Ascending aorta (tissue), 2 donors: ENCODE results near the gene SGSH. TPM values are rescaled to one million over a fixed set of nuclear protein-coding genes. Genes with fewer than 3 reads are reported as not detected.
A peak's percentile ranks its signal among the peaks of the same experiment; 100 is the strongest.

ENCODE experiments used
- DNase-seq, 2 donors: peaks; one replicate each; pipeline ENCODE4 v3.0.0-alpha.2; 2019; ENCODE audit warnings: low spot score in 2 of 2
- H3K27ac ChIP-seq, 2 donors: fragments of 200-600 bp; sonication (generic); one replicate each; pipeline ENCODE4 v1.5.1; 2016 to 2017; ENCODE audit warnings: mild to moderate bottlenecking in 1 of 2
- H3K27me3 ChIP-seq: fragments of 200-600 bp; sonication (generic); one replicate; pipeline ENCODE4 v1.5.1; 2017
- H3K36me3 ChIP-seq, 2 donors: fragments of 200-600 bp; sonication (generic); one replicate each; pipeline ENCODE4 v1.5.1; 2016
- H3K4me1 ChIP-seq, 2 donors: fragments of 200-600 bp; sonication (generic); one replicate each; pipeline ENCODE4 v1.5.1; 2016 to 2017; ENCODE audit warnings: mild to moderate bottlenecking in 1 of 2
- H3K4me3 ChIP-seq, 2 donors: fragments of 200-600 bp; sonication (generic); one replicate each; pipeline ENCODE4 v1.5.1; 2016 to 2017; ENCODE audit warnings: mild to moderate bottlenecking in 1 of 2
- H3K9me3 ChIP-seq, 2 donors: fragments of 200-600 bp; sonication (generic); one replicate each; pipeline ENCODE4 v1.5.1; 2016
- intact Hi-C: fragments of 100-400 bp; cut with DNase I; formaldehyde crosslinking; loops from one replicate; pipeline ENCODE4 v1.15.1; 2023
- total RNA-seq: library from RNA; depleted of rRNA; stranded (reverse); fragments of >200 nt; gene quantifications from one replicate; pipeline ENCODE4 v1.1.0, GENCODE V29; 2016
- TF ChIP-seq, protein P1 (sequence below), 3 experiments: fragments of 200-600 bp in 2 of 3; fragments of 450-650 bp in 1 of 3; sonication (generic) in 2 of 3; IDR thresholded peaks; one replicate each; pipeline ENCODE4 v1.5.1; 2016 to 2019; ENCODE audit warnings: antibody characterized with exemption in 3 of 3, mild to moderate bottlenecking in 1 of 3, moderate library complexity in 1 of 3

The SGSH gene
- total RNA-seq: 50.9 TPM

DNA sequence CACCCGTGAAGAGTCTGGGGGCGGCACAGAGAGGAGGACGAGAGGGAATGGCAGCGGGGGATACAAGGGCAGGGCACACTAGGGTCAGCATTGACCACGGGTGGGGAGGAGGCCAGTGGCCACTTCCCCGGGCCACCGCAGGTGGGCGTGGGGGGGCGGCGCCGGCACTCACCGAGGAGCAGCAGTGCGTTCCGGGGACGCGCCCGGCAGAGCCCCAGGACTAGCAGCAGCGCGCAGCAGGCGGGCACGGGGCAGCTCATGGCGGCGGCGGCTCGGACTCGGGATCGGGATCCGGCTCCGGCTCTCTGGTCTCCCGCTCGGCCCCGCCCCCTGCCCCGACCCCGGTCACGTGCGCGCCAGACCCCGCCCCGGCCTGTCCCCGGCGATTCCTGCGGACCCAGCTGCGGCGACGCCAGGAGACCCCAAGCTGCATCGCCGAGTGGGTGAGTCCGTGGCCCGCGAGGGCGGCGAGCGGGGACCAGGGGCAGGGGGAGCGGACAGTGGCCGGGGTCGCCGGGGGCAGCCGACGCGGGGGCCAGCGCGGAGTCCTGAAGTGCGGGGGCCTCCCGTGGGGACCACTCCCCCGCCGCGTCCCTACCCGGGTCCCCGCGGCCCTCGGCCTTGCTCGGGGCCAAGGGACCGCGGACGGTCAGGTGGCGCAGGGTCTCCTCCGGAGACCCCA lies at the start of gene SGSH, which contains the start of gene SLC26A11:
Gene SGSH (minus strand): TSS at position 280 of the 682 bp plus-strand sequence. CDS start 20 bp downstream, at position 260.
Gene SLC26A11 (plus strand): TSS at position 374 of the 682 bp plus-strand sequence. CDS start 1,134 bp downstream, outside the sequence.
- Histone ChIP-seq H3K4me1 (peaks cover 3 to 9% of the 10 kb centered on the region in 2 donors), H3K4me3 (peak within 1 kb of the TSS; percentile 96 to 97), H3K9me3 (no peaks in the 10 kb centered on the region), H3K27me3 (no peaks in the 10 kb centered on the region), H3K27ac (peak within 1 kb of the TSS; percentile 82 to 85), H3K36me3 (peaks cover 7 to 15% of the 10 kb centered on the region in 2 donors)
- peak; percentile 37 to 88 for DNase-seq
- intact Hi-C loops: loop anchor here (2.0 to 5.0 kb wide), 2 partner anchors 41 to 73 kb away; partner anchors contain the start of genes EIF4A3 and RNF213
- TF ChIP-seq, protein P1, sequence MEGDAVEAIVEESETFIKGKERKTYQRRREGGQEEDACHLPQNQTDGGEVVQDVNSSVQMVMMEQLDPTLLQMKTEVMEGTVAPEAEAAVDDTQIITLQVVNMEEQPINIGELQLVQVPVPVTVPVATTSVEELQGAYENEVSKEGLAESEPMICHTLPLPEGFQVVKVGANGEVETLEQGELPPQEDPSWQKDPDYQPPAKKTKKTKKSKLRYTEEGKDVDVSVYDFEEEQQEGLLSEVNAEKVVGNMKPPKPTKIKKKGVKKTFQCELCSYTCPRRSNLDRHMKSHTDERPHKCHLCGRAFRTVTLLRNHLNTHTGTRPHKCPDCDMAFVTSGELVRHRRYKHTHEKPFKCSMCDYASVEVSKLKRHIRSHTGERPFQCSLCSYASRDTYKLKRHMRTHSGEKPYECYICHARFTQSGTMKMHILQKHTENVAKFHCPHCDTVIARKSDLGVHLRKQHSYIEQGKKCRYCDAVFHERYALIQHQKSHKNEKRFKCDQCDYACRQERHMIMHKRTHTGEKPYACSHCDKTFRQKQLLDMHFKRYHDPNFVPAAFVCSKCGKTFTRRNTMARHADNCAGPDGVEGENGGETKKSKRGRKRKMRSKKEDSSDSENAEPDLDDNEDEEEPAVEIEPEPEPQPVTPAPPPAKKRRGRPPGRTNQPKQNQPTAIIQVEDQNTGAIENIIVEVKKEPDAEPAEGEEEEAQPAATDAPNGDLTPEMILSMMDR (IDR thresholded peaks at IDR 0.05): no peak

DNA sequence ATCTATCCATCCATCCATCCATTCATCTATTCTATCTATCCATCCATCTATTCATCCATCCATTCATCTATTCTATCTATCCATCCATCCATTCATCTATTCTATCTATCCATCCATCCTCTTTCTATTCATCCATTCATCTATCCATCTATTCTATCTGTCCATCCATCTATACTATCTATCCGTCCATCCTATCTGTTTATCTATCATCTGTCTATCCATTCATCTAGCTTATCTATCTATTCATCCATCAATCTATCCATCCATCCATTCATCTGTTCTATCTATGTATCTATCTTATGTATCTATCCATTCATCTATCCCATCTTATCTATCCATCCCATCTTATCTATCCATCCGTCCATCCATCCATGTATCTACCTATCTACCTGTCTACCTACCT lies 49.3 kb upstream of the SGSH start:
- H3K27me3 ChIP-seq: no peaks in the 10 kb centered on the region
- DNase-seq: no peak
- intact Hi-C loops: no loop called here
- no peak overlapping the region for H3K4me3 ChIP-seq
- H3K27ac ChIP-seq: no peak overlapping the region
- TF ChIP-seq, protein P1 (IDR thresholded peaks at IDR 0.05): no peak
- no peaks in the 10 kb centered on the region for H3K4me1 ChIP-seq
- H3K36me3 ChIP-seq: peaks cover 17 to 40% of the 10 kb centered on the region in 2 donors
- no peaks in the 10 kb centered on the region for H3K9me3 ChIP-seq

- TF ChIP-seq, protein P1 (IDR thresholded peaks at IDR 0.05): no peak
- H3K4me1 ChIP-seq: peaks cover 0 to 3% of the 10 kb centered on the region in 2 donors
- DNase-seq: no peak
- H3K27ac ChIP-seq: no peak overlapping the region
- no peak overlapping the region for H3K4me3 ChIP-seq
- no peaks in the 10 kb centered on the region for H3K9me3 ChIP-seq
- intact Hi-C loops: no loop called here
- no peaks in the 10 kb centered on the region for H3K27me3 ChIP-seq
- peaks cover 12 to 32% of the 10 kb centered on the region in 2 donors for H3K36me3 ChIP-seq
Measured at GRCh38 chr17:80268427-80268826, 48.3 kb upstream of the SGSH start.

DNA sequence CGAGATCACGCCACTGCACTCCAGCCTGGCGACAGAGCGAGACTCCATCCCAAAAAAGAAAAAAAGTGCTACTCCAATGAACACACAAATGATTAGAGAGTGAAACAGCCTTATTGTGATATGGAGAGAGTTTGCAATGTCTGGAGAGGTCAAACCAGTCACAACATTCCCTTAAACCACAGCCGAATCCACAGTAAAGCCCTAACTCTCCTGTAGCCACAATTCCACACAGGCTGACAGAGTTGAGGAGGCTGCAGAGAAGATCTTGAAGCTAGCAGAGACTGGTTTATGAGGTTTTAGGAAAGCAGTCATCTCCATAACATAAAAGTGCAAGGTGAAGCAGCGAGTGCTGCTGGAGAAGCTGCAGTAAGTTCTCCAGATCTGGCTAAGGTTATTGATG lies 47.3 kb upstream of the SGSH start:
- TF ChIP-seq, protein P1 (IDR thresholded peaks at IDR 0.05): no peak
- H3K27me3 ChIP-seq: no peaks in the 10 kb centered on the region
- no peaks in the 10 kb centered on the region for H3K9me3 ChIP-seq
- H3K4me3 ChIP-seq: no peak overlapping the region
- H3K36me3 ChIP-seq: peaks cover 9 to 27% of the 10 kb centered on the region in 2 donors
- no peak for DNase-seq
- peaks cover 4 to 13% of the 10 kb centered on the region in 2 donors for H3K4me1 ChIP-seq
- H3K27ac ChIP-seq: no peak overlapping the region
- intact Hi-C loops: no loop called here

- H3K9me3 ChIP-seq: no peaks in the 10 kb centered on the region
- TF ChIP-seq, protein P1 (IDR thresholded peaks at IDR 0.05): no peak
- H3K27me3 ChIP-seq: no peaks in the 10 kb centered on the region
- intact Hi-C loops: no loop called here
- H3K4me3 ChIP-seq: no peak overlapping the region
- no peak for DNase-seq
- peaks cover 9 to 19% of the 10 kb centered on the region in 2 donors for H3K4me1 ChIP-seq
- no peak overlapping the region for H3K27ac ChIP-seq
- H3K36me3 ChIP-seq: peaks cover 9 to 27% of the 10 kb centered on the region in 2 donors
Measured at GRCh38 chr17:80265205-80266068, 45.3 kb upstream of the SGSH start.
